Right atrium auricular region (tissue), 2 donors: ENCODE results near the gene VIT. TPM values are rescaled to one million over a fixed set of nuclear protein-coding genes. Genes with fewer than 3 reads are reported as not detected.

Experiments
- DNase-seq: peaks from one replicate; pipeline ENCODE4 v3.0.0-alpha.2; 2019; ENCODE audit warnings: low spot score
- H3K27ac ChIP-seq, 2 donors: fragments of 200-600 bp; sonication (generic); 1 replicate in 1 of 2; 2 replicates in 1 of 2; pipeline ENCODE4 v1.5.1; 2016 to 2019
- H3K27me3 ChIP-seq, 2 donors: fragments of 200-600 bp; sonication (generic); one replicate each; pipeline versions ENCODE4 v1.5.1 to v1.6.0; 2017 to 2019
- H3K36me3 ChIP-seq: fragments of 200-600 bp; sonication (generic); one replicate; pipeline ENCODE4 v1.5.1; 2016
- H3K4me1 ChIP-seq, 2 donors: fragments of 200-600 bp; sonication (generic); one replicate each; pipeline versions ENCODE4 v1.5.1 to v1.6.0; 2017 to 2019
- H3K4me3 ChIP-seq, 2 donors: fragments of 200-600 bp; sonication (generic); 1 replicate in 1 of 2; 2 replicates in 1 of 2; pipeline ENCODE4 v1.5.1; 2017 to 2019; ENCODE audit warnings: mild to moderate bottlenecking in 1 of 2, moderate library complexity in 1 of 2
- H3K9me3 ChIP-seq, 2 donors: fragments of 200-600 bp; sonication (generic); one replicate each; pipeline ENCODE4 v1.5.1; 2019
- CTCF ChIP-seq, 2 donors: fragments of 200-600 bp; sonication (generic); IDR thresholded peaks; one replicate each; pipeline ENCODE4 v1.5.1; 2019; ENCODE audit warnings: antibody characterized with exemption in 2 of 2
- total RNA-seq, 2 donors: library from RNA; depleted of rRNA; stranded (reverse); fragments of >200 nt; gene quantifications; one replicate each; pipeline ENCODE4 v1.1.0, GENCODE V29; 2016

VIT gene
- total RNA-seq, 2 donors from 2014 or later: 12.3 to 16.9 TPM

- DNase-seq: no peak
- Histone ChIP-seq H3K36me3 (no peaks in the 10 kb centered on the region), H3K4me1 (no peaks in the 10 kb centered on the region), H3K27me3 (no peaks in the 10 kb centered on the region), H3K27ac (no peak overlapping the region), H3K9me3 (no peaks in the 10 kb centered on the region), H3K4me3 (no peak overlapping the region)
- TF ChIP-seq CTCF (IDR thresholded peaks at IDR 0.05): no peak
Measured at GRCh38 chr2:36731941-36732672, 35.6 kb downstream of the VIT start.

- Histone ChIP-seq H3K27ac (no peak overlapping the region), H3K4me3 (no peak overlapping the region), H3K9me3 (no peaks in the 10 kb centered on the region), H3K36me3 (no peaks in the 10 kb centered on the region), H3K4me1 (no peaks in the 10 kb centered on the region), H3K27me3 (no peaks in the 10 kb centered on the region)
- no peak for DNase-seq
- TF ChIP-seq CTCF (IDR thresholded peaks at IDR 0.05): no peak
Measured at GRCh38 chr2:36732673-36733036, 36.1 kb downstream of the VIT start.

- no peak for DNase-seq
- Histone ChIP-seq H3K27me3 (no peaks in the 10 kb centered on the region), H3K4me3 (no peak overlapping the region), H3K4me1 (no peaks in the 10 kb centered on the region), H3K9me3 (no peaks in the 10 kb centered on the region), H3K27ac (no peak overlapping the region), H3K36me3 (no peaks in the 10 kb centered on the region)
- TF ChIP-seq CTCF (IDR thresholded peaks at IDR 0.05): no peak
Measured at GRCh38 chr2:36733215-36733614, 36.7 kb downstream of the VIT start.

- DNase-seq: no peak
- Histone ChIP-seq H3K27ac (no peak overlapping the region), H3K27me3 (no peaks in the 10 kb centered on the region), H3K36me3 (no peaks in the 10 kb centered on the region), H3K9me3 (no peaks in the 10 kb centered on the region), H3K4me3 (no peak overlapping the region), H3K4me1 (no peaks in the 10 kb centered on the region)
- no peak for TF ChIP-seq CTCF (IDR thresholded peaks at IDR 0.05)
Measured at GRCh38 chr2:36734304-36734703, 37.8 kb downstream of the VIT start.

GRCh38 chr2:36737131-36737750 lies 40.7 kb downstream of the VIT start:
- no peaks in the 10 kb centered on the region for H3K9me3 ChIP-seq
- no peak overlapping the region for H3K4me3 ChIP-seq
- TF ChIP-seq CTCF (IDR thresholded peaks at IDR 0.05): no peak
- H3K27me3 ChIP-seq: no peaks in the 10 kb centered on the region
- H3K27ac ChIP-seq: no peak overlapping the region
- no peaks in the 10 kb centered on the region for H3K4me1 ChIP-seq
- no peak for DNase-seq
- H3K36me3 ChIP-seq: no peaks in the 10 kb centered on the region
